CD4-positive, alpha-beta T cell treated with Interleukin-17A for 1 hour (primary cell): Measurements from ENCODE around the gene ST7L.
"Not testable (repeated sequence)": the region's sequence is repeated elsewhere in the genome, so short reads cannot be mapped to it uniquely, and the experiment has no call there.

ENCODE experiments used
- DNase-seq: peaks from one replicate; pipeline ENCODE4 v3.0.0-alpha.2; 2020

Gene ST7L

GRCh38 chr1:112513112-112513870 is 105.7 kb downstream of the ST7L start:
- no peak for DNase-seq

GRCh38 chr1:112511897-112512296 is 107.0 kb downstream of the ST7L start:
- no peak for DNase-seq

DNA sequence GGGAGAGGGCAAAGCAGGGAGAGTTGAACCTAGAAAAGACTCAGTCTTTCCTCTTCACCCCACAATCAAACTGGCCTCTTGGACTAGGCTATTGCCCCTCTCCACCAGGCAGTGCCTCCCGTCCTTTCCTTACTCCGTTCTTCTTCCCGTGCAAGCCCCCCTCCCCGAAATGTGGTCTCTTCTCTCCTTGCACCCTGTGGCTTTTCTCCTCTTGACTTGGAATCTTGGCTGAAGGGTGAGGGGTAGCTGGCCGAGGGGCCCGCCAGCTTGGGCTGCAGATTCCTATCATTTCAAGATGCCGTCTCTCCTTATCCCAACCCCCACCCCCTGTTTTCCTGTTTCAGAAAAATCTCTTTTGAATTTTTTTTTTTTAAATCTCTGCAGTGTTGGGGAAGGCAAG is 108.6 kb downstream of the ST7L start:
- no peak for DNase-seq

DNA sequence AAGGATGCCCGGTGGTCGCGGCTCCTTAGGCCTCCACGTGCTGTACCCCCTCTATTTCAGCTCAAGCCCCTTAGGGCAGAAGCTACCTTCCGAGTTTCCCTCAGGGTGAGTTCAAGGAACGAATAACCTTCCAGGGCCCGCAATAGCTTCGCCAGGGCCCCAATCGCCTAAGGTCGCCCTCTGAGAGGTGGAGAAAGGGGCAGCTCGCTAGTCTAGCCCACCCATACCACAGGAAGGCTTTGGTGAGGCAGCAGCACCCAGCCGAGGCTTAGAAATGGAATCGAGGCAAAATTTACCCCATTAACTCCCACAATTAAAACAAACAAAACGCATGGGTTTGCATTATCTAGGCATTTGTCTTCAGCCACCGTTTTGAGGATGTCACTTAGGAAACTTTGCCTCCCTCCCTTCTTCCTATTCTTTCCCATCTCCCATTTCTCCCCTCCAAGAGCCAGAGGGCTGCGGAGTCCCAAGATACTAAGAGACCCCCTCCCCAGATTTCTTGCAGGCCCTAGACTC is 109.2 kb downstream of the ST7L start:
- no peak for DNase-seq

- DNase-seq: peak; percentile 8
These were observed 109.8 kb downstream of the ST7L start for GRCh38 chr1:112509005-112509659.

GRCh38 chr1:112508278-112509004 is 110.5 kb downstream of the ST7L start, which contains the start of gene WNT2B:
Gene WNT2B, plus strand, starts transcription at chr1:112508965. Its CDS starts 298 bp downstream, at chr1:112509263.
- peak; percentile 54 for DNase-seq

- peak; percentile 14 for DNase-seq
These were observed 111.0 kb downstream of the ST7L start for GRCh38 chr1:112507921-112508277.

DNA sequence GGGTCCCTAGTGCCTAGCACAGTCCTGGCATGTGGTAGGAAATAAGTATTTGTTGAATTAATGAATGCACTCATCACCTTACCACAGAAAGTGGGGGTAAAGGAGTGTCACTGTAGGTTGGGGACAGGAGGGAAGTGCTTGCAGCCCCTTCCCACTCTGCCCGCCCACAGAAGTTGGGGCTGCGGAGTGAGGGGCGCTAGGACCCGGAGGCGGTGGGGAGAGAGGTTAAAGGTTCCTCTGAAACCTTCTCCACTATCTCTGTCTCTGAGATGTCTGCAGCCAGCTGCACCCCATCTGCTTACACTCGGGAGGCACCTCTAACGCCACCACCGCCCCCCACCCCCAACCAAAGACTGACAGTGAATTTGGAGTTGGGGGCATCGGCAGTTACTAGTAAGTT is 111.6 kb downstream of the ST7L start:
- DNase-seq: no peak

GRCh38 chr1:112506731-112507130 is 112.2 kb downstream of the ST7L start:
- DNase-seq: no peak

DNA sequence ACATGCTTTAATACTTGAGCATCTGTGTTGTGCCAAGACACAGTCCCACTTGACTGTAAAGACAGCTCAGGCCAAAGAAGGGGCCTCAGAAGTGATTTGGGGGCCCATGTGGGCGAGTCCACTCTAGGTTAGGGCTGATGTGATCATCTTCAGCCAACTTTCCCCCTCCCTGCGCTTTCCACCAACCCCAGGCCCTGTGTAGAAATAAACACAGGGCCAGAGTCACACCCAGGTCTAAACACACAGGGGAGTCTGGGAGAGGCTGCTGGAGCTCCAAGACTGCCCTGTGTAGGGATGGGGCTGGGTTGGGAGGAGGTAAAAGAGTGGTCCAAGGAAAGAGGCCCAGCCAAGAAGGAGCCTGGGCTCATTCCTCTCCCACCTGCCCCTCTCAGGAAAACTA is 112.6 kb downstream of the ST7L start:
- DNase-seq: no peak

DNA sequence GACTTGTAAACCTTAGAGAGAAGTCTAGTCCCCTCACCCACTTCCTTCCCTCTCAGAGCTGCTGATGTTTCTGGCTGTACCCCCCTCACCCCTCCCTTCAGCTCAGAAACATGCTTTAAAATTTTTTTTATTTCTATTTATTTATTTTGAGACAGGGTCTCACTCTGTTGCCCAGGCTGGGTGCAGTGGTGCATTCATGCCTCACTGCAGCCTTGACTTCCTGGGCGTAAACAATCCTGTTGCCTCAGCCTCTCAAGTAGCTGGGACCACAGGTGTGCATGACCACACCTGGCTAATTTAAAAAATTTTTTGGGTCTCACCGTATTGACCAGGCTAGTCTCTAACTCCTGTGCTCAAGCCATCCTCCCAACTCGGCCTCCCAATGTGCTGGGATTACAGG is 113.1 kb downstream of the ST7L start:
- no peak for DNase-seq

- no peak for DNase-seq
These were observed 113.5 kb downstream of the ST7L start for GRCh38 chr1:112505400-112505785.

DNA sequence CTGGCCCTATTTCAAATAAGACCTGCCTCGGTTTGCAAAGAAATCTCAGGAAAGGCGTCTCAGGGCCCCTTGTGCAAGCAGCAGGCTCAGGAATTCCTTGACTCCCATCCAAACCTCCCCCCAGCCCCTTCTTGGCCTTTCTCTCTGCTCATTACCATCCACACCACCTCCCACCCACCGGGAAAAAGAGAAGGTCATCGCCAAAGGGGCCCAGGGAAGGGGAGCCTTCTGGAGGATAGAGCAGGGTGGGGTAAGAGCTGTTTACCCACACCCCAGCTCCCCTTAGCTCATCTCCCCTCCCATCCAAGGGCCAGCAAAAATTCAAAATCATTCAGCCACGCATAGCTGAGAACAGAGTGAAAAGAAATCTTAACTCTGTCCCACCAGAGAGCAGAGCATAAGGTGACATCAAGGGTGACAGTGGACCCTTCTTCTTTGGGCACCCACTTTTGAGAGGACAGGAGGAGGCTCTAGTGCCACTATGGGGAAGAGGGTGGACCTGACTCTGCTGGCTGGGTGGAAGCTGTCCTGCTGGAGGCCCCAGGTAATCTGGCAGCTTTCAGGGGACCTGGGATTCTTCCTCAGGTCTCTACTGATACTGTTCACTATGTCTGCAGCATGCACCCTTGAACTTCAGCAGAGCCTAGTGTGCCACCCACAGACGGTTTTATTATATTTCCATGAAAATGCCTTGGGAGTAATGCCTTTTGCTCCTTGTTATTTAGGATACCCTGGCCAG is 114.1 kb downstream of the ST7L start:
- DNase-seq: no peak

- no peak for DNase-seq
These were observed 114.8 kb downstream of the ST7L start for GRCh38 chr1:112504001-112504660.

DNA sequence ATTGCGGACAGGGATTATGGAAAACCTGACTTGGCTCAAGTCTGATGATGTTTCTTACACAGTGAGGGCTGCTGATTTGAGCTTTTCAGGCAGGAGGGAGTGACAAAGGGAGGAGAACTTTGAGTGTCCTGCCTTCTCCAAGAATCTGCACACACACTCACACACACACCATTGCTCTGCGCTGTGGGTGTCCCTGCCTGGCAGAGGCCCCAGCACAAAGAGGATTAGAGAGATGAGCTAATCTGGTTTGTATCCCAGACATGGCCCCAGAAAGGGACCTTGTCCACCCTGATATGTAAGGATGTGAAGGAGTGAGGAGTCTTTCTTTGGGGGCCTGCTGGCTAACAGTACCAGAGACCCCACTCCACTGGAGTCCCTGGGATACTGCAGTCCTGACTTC is 116.1 kb downstream of the ST7L start:
- no peak for DNase-seq

DNA sequence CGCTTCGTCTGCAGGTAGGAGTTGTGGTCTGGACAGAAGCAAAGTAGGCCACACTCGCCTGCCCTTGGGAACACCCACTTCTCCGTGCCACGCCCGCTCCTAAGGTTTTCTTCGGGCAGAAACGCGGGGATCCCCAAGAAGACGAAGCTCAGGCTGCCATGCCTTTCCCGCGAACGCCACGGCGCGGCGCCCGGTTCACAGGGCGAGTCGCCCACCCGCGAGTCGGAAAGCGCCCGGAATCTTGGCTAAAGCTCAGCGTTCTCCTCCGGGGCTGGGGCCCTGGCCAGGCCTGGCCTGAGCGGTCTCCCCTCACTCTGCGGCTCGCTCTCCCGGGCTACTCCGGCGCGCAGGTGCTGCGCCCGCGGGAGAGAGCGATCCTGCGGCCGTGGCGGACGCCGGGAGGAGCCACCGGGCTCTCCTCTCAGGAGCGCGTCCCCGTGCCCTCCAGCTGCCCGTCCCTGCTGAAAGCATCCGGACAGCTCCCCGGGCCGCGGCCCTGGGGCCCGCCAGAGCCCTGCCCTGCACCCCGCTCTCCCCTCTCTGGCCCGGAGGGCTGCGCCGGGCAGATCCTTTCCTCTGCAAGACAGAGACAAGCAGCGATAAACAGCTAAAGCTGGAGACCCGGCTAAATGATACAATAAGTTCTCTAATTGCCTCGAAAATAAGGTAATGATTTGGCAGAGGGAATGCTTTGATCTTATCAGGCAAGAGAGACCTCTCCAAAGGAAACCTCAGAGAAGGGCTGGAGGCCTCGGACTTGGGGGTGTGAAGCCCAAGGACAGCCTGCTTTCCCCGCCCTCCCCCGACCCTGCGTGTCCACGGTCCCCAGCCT is 116.9 kb downstream of the ST7L start:
- DNase-seq: peak; percentile 57

- DNase-seq: no peak
These were observed 122.7 kb downstream of the ST7L start for GRCh38 chr1:112496290-112496689.

GRCh38 chr1:112493351-112493750 is 125.6 kb downstream of the ST7L start:
- no peak for DNase-seq

GRCh38 chr1:112492076-112492475 is 126.9 kb downstream of the ST7L start:
- DNase-seq: no peak

DNA sequence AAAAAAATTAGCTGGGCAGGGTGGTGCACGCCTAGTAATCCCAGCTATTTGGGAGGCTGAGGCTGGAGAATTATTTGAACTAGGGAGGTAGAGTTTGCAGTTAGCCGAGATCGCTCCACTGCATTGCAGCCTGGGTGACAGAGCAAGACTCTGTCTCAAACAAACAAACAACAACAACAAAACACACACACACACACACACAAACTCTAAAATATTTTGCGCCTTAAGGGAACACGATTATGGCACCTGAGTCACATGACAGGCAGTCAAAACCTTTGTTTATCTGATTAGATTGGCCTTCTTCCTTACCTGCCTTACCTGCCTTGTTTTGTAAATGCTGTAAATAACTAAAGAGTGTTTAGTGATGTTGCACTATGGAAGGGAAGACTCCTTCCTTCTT is 130.8 kb downstream of the ST7L start:
- no peak for DNase-seq

DNA sequence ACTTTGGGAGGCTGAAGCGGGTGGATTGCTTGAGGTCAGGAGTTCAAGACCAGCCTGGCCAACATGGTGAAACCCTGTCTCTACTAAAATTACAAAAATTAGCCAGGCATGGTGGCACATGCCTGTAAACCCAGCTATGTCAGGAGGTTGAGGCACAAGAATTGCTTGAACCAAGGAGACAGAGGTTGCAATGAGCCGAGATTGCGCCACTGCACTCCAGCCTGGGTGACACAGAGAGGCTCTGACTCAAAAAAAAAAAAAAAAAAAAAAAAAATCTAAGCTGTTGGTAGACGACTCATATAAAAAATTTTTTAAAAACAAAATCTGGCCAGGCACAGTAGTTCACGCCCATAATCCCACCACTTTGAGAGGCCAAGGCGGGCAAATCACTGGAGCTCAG is 131.3 kb downstream of the ST7L start:
- DNase-seq: not testable (repeated sequence)
